GDM1 (cell line): ENCODE measurements around the gene GLRX5.
A peak's percentile ranks its signal among the peaks of the same experiment; 100 is the strongest.
"Not testable (repeated sequence)": the region's sequence is repeated elsewhere in the genome, so short reads cannot be mapped to it uniquely, and the experiment has no call there.

Experiments used
- DNase-seq: peaks from one replicate; lab custom pipeline; 2025; lab: John Stamatoyannopoulos, UW

GLRX5 gene

GRCh38 chr14:95559203-95559602 lies 24.4 kb downstream of the GLRX5 start:
- no peak for DNase-seq

GRCh38 chr14:95561001-95561412 lies 26.2 kb downstream of the GLRX5 start:
- DNase-seq, result peak; percentile 58

GRCh38 chr14:95562892-95563685 lies 28.2 kb downstream of the GLRX5 start:
- no peak for DNase-seq

DNA sequence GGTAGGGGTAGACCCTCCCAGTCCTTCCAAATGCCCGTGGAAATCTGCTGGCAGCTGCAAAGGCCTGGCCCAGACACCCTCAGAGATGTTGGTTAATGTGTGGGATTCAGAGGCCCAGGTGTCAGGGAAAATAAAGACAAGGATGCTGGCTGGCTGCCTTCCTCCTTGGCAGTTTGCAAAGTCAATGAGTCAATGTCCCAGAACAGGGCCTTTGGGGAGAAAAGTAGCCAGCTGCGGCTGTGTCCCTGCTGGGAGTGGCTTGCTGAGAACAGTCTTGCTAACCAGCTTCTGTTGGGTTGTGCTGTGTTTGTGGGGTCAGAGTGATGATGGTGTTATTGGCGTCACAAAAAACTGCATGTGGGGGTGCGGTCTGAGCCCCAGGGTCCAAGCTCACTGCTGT lies 29.2 kb downstream of the GLRX5 start:
- no peak for DNase-seq

GRCh38 chr14:95569440-95569839 lies 34.6 kb downstream of the GLRX5 start:
- DNase-seq, result no peak

- no peak for DNase-seq
Measured at GRCh38 chr14:95573313-95573712, 38.5 kb downstream of the GLRX5 start.

GRCh38 chr14:95575840-95576473 lies 41.1 kb downstream of the GLRX5 start:
- DNase-seq, result no peak

DNA sequence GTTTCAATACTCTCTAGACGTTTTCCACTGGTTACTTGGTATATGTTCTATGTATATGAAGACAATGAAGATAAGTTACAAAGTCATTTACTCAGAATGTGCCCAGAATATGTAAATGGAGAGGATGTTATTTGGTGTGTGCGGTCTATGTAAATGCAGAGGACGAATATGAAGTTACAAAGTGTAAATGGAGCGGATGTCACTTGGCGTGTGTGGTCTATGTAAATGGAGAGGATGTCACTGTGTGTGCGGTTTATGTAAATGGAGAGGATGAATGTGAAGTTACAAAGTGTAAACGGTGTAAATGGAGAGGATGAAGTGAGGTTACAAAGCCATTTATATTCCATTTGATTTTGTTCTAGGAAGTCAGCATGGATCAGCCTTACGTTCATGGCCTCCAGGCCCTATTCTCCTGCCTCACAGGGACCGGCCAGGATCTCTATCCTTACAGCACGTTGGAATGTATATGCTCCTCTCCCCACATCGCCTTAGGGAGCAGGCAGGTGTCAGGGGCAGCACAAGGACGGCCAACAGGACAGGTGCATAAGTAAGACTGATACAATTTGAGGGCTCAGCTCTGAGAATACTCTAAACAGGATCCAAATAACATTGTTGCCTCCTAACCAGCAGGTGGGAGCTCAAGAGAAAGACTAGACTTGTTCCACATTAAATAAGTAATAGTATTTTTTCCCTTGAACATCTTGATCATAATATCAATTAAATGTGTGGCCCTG lies 42.4 kb downstream of the GLRX5 start:
- no peak for DNase-seq

- DNase-seq, result no peak
Measured at GRCh38 chr14:95577870-95578269, 43.0 kb downstream of the GLRX5 start.

DNA sequence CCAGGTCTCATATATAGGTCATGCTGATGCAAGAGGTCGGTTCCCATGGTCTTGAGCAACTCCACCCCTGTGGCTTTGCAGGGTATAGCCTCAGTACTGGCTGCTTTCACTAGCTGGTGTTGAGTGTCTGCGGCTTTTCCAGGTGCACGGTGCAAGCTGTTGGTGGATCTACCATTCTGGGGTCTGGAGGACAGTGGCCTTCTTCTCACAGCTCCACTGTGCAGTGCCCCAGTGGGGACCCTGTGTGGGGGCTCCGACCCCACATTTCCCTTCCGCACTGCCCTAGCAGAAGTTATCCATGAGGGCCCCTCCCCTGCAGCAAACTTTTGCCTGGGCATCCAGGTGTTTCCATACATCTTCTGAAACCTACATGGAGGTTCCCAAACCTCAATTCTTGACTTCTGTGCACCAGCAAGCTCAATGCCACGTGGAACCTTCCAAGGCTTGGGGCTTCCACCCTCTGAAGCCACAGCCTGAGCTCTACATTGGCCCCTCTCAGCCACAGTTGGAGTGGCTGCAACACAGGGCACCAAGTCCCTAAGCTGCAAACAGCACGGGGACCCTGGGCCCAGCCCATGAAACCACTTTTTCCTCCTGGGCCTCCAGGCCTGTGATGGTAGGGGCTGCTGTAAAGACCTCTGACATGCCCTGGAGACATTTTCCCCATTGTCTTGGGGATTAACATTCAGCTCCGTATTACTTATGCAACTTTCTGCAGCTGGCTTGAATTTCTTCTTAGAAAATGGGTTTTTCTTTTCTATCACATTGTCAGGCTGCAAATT lies 49.2 kb downstream of the GLRX5 start:
- not testable (repeated sequence) for DNase-seq

DNA sequence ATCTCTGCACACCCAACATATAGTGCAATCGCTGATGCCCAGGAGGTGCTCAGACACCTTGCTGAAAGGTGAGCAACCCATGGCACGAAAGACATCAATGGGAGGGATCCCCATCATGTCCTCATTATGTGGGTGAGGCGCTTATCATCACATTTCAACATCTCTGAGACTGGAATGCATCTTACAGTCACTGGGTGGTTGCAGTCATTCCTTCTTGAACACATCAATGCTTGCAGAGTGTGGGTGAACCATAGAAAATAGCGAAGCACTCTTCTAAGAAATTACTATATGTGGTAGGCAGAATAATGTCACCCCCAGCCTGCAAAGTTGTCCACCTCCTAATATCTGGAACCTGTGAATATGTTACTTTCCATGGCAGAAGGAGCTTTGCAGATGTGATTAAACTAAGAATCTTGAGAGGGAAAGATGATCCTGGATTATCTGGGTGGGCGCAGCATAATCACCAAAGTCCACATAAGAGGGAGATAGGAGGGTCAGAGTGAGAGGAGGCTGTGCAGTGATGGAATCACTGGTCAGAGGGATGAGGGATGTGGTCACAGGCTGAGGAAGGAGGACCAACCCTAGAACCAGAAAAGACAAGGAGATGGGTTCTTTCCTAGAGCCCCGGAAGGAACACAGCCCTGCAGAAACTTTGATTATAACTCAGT lies 51.2 kb downstream of the GLRX5 start:
- DNase-seq, result no peak

DNA sequence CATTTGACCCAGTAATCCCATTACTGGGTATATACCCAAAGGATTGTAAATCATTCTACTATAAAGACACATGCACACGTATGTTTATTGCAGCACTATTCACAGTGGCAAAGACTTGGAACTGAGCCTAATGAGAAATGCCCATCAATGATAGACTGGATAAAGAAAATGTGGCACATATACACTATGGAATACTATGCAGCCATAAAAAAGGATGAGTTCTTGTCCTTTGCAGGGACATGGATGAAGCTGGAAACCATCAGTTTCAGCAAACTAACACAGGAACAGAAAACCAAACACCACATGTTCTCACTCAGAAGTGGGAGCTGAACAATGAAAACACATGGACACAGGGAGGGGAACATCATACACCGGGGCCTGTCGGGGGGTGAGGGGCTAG lies 56.3 kb downstream of the GLRX5 start:
- DNase-seq, result not testable (repeated sequence)
